Activated CD4-positive, alpha-beta T cell treated with anti-CD3 and anti-CD28 coated beads for 36 hours (primary cell): ENCODE results near the gene PCDHB7. TPM values are rescaled to one million over a fixed set of nuclear protein-coding genes. Genes with fewer than 3 reads are reported as not detected.
A peak's percentile ranks its signal among the peaks of the same experiment; 100 is the strongest.
"Not testable (repeated sequence)": the region's sequence is repeated elsewhere in the genome, so short reads cannot be mapped to it uniquely, and the experiment has no call there.

ENCODE experiments used
- ATAC-seq: fragments of 200-7000 bp; cut with Tn5 transposase; one replicate; pipeline ENCODE4 v1.10.0; 2021; ENCODE audit warnings: mild to moderate bottlenecking, moderate library complexity
- CTCF ChIA-PET: fragments of 350-600 bp; sonication (Branson Sonifier 250); formaldehyde crosslinking; loops from one replicate; lab custom pipeline; 2021; ENCODE audit warnings: antibody characterized with exemption; lab: Charles Lee
- POLR2A ChIA-PET: fragments of 350-600 bp; sonication (Branson Sonifier 250); formaldehyde crosslinking; loops from one replicate; lab custom pipeline; 2021; ENCODE audit warnings: antibody characterized with exemption, inconsistent platforms; lab: Charles Lee
- DNase-seq: peaks from one replicate; pipeline ENCODE4 v3.0.0-alpha.2; 2020
- H3K27ac Mint-ChIP-seq: one replicate; pipeline ENCODE4 v1.8.0; 2021; ENCODE audit warnings: mixed read lengths
- H3K27me3 Mint-ChIP-seq: one replicate; pipeline ENCODE4 v1.8.0; 2021; ENCODE audit warnings: mixed read lengths
- H3K36me3 Mint-ChIP-seq: one replicate; pipeline ENCODE4 v1.8.0; 2021; ENCODE audit warnings: low read depth, mixed read lengths
- H3K4me1 Mint-ChIP-seq: one replicate; pipeline ENCODE4 v1.8.0; 2021; ENCODE audit warnings: mixed read lengths
- H3K4me3 Mint-ChIP-seq: one replicate; pipeline ENCODE4 v1.8.0; 2021; ENCODE audit warnings: mild to moderate bottlenecking, moderate library complexity, mixed read lengths
- H3K9me3 Mint-ChIP-seq: one replicate; pipeline ENCODE4 v1.8.0; 2021; ENCODE audit warnings: low read depth, mixed read lengths
- intact Hi-C, 2 experiments: fragments of 100-400 bp; cut with DNase I in 1 of 2; cut with micrococcal nuclease in 1 of 2; formaldehyde crosslinking; loops; one replicate each; pipeline versions ENCODE4 v1.14.2 to v1.15.1; 2022 to 2024; cut with DNase I, micrococcal nuclease
- total RNA-seq, 2 experiments: library from RNA; stranded (reverse); gene quantifications; one replicate each; pipeline ENCODE4 v1.2.3, GENCODE V29; 2021

PCDHB7 gene
- total RNA-seq, result not detected

DNA sequence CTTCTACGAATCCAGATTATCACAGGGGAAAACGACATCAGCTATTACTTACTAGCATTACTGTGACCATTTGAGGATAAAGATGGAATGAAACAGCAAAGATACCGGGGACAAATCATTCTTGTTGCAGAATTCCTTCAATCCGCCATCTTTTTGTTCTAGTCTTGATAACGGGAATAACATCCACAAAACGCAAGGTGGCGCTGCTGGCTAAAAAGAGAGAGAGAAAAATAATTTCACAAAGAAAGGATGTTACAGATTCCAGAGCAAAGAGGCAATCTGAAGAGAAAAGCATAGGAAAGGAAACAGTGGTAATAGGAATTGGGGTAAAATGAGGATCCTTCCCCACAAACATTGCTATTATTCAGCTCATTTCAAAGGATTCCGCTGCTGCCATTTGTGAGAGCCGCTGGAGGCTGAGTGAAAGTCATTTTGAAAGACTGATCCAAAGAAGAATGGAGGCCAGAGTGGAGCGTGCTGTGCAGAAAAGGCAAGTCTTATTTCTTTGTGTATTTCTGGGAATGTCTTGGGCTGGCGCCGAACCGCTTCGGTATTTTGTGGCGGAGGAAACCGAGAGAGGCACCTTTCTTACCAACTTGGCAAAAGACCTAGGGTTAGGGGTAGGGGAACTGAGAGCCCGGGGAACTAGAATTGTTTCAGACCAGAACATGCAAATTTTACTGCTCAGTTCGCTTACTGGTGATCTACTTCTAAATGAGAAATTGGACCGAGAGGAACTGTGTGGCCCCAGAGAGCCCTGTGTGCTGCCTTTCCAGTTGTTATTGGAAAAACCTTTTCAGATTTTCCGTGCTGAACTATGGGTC, at the start of gene PCDHB7:
PCDHB7 (plus strand) TSS at position 264 of the 824 bp plus-strand sequence; CDS start at position 456, 192 bp downstream.
- Mint-ChIP-seq H3K9me3 (peaks cover 12% of the 10 kb centered on the region), H3K27ac (no peak within 1 kb of the TSS), H3K4me1 (no peaks in the 10 kb centered on the region), H3K4me3 (no peak within 1 kb of the TSS), H3K36me3 (peaks cover 2% of the 10 kb centered on the region), H3K27me3 (peaks cover 36% of the 10 kb centered on the region)
- ChIA-PET POLR2A (no interaction called here), CTCF (interaction anchor here (0.6 kb wide), 1 partner anchor 15 kb away, joined by 3 read pairs; no protein-coding TSS in a partner anchor)
- ATAC-seq (no peak), DNase-seq (peak; percentile 50)
- intact Hi-C loops, result no loop called here

DNA sequence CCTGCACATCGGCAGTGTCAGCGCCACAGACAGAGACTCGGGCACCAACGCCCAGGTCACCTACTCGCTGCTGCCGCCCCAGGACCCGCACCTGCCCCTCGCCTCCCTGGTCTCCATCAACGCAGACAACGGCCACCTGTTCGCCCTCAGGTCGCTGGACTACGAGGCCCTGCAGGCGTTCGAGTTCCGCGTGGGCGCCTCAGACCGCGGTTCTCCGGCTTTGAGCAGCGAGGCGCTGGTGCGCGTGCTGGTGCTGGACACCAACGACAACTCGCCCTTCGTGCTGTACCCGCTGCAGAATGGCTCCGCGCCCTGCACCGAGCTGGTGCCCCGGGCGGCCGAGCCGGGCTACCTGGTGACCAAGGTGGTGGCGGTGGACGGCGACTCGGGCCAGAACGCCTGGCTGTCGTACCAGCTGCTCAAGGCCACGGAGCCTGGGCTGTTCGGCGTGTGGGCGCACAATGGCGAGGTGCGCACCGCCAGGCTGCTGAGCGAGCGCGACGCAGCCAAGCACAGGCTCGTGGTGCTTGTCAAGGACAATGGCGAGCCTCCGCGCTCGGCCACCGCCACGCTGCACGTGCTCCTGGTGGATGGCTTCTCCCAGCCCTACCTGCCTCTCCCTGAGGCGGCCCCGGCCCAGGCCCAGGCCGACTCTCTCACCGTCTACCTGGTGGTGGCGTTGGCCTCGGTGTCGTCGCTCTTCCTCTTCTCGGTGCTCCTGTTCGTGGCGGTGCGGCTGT, 48.9 kb upstream of the PCDHB7 start:
- H3K4me3 Mint-ChIP-seq, H3K36me3 Mint-ChIP-seq, CTCF ChIA-PET, ATAC-seq, POLR2A ChIA-PET, H3K27ac Mint-ChIP-seq, H3K9me3 Mint-ChIP-seq, H3K4me1 Mint-ChIP-seq, DNase-seq, intact Hi-C loops: not testable (repeated sequence)
- peaks cover 26% of the 10 kb centered on the region for H3K27me3 Mint-ChIP-seq

DNA sequence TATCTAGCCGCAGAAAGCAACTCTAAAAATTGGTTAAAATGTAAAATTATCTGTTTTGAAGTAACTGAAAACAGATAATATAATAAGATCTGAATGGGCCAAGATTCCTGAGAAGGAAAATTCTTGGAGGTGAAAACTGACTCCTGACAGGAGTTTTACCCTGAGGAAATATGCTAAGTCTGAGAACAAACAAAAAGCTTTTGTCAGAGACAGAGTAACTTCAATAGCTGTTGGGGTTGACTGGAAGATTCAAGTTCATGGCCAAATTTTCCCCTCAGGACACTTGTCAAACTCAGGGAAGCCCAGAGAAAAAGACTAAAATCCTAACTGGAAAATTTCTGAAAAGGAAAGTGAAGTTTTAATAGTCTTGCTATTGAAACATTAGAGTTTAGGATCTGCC, 45.1 kb upstream of the PCDHB7 start:
- Mint-ChIP-seq H3K36me3 (no peaks in the 10 kb centered on the region), H3K27ac (no peak overlapping the region), H3K9me3 (peaks cover 2% of the 10 kb centered on the region), H3K4me3 (no peak overlapping the region), H3K4me1 (no peaks in the 10 kb centered on the region), H3K27me3 (peaks cover 25% of the 10 kb centered on the region)
- ATAC-seq (no peak), DNase-seq (no peak)
- ChIA-PET POLR2A (no interaction called here), CTCF (no interaction called here)
- intact Hi-C loops, result no loop called here

DNA sequence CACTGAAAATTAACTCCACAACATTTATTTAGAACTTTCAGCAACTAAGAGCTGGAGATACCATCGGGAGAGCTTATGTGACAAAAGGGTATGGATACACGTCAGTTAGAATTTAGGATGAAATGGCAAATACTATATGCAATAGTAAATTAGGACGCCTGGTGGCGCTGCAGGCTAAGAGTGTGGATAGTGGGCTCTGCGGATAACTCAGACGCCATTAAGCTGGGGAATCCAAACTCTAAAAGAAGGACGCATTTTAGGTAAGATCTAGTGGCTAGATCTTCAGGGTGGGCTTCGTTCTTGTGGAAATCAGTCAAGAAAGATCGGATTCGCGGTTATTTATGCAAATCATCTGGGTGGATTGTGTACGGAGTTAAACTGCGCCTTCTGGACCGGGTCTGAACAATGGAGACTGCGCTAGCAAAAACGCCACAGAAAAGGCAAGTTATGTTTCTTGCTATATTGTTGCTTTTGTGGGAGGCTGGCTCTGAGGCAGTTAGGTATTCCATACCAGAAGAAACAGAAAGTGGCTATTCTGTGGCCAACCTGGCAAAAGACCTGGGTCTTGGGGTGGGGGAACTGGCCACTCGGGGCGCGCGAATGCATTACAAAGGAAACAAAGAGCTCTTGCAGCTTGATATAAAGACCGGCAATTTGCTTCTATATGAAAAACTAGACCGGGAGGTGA, 37.3 kb upstream of the PCDHB7 start, which contains the start of gene PCDHB5:
PCDHB5 (plus strand) TSS at position 177 of the 688 bp plus-strand sequence; CDS start at position 406, 229 bp downstream.
- ATAC-seq (no peak), DNase-seq (peak; percentile 38)
- H3K4me1 Mint-ChIP-seq, result peaks cover 9% of the 10 kb centered on the region
- peaks cover 32% of the 10 kb centered on the region for H3K27me3 Mint-ChIP-seq
- intact Hi-C loops, result no loop called here
- ChIA-PET CTCF (interaction anchor here (0.6 to 1.1 kb wide), 4 partner anchors 13 to 235 kb away, joined by 3 to 4 read pairs (median 3); partner anchors contain the start of genes PCDHB4 and PCDHGB3), POLR2A (no interaction called here)
- peaks cover 11% of the 10 kb centered on the region for H3K36me3 Mint-ChIP-seq
- peak within 1 kb of the TSS; percentile 11 for H3K4me3 Mint-ChIP-seq
- no peak within 1 kb of the TSS for H3K27ac Mint-ChIP-seq
- peaks cover 28% of the 10 kb centered on the region for H3K9me3 Mint-ChIP-seq

DNA sequence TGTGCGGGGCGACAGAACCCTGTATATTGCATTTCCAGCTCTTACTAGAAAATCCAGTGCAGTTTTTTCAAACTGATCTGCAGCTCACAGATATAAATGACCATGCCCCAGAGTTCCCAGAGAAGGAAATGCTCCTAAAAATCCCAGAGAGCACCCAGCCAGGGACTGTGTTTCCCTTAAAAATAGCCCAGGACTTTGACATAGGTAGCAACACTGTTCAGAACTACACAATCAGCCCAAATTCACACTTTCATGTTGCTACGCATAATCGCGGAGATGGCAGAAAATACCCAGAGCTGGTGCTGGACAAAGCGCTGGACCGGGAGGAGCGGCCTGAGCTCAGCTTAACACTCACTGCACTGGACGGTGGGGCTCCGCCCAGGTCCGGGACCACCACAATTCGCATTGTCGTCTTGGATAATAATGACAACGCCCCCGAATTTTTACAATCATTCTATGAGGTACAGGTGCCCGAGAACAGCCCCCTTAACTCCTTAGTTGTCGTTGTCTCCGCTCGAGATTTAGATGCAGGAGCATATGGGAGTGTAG, 36.7 kb upstream of the PCDHB7 start:
- Mint-ChIP-seq H3K27me3 (peaks cover 29% of the 10 kb centered on the region), H3K36me3 (peaks cover 11% of the 10 kb centered on the region), H3K4me3 (no peak overlapping the region), H3K27ac (no peak overlapping the region), H3K4me1 (peaks cover 9% of the 10 kb centered on the region), H3K9me3 (peaks cover 28% of the 10 kb centered on the region)
- intact Hi-C loops, result no loop called here
- ChIA-PET CTCF (interaction anchor here (0.6 to 1.1 kb wide), 4 partner anchors 14 to 234 kb away, joined by 3 to 4 read pairs (median 3); partner anchors contain the start of genes PCDHB4 and PCDHGB3), POLR2A (no interaction called here)
- no peak for DNase-seq
- no peak for ATAC-seq

DNA sequence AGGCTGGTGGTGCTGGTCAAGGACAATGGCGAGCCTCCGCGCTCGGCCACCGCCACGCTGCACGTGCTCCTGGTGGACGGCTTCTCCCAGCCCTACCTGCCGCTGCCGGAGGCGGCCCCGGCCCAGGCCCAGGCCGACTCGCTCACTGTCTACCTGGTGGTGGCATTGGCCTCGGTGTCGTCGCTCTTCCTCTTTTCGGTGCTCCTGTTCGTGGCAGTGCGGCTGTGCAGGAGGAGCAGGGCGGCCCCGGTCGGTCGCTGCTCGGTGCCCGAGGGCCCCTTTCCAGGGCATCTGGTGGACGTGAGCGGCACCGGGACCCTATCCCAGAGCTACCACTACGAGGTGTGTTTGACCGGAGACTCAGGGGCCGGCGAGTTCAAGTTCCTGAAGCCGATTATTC, 35.1 kb upstream of the PCDHB7 start:
- H3K27me3 Mint-ChIP-seq, result peaks cover 34% of the 10 kb centered on the region
- H3K9me3 Mint-ChIP-seq, result peaks cover 28% of the 10 kb centered on the region
- H3K4me3 Mint-ChIP-seq, CTCF ChIA-PET, H3K27ac Mint-ChIP-seq, H3K4me1 Mint-ChIP-seq, intact Hi-C loops, DNase-seq, ATAC-seq, POLR2A ChIA-PET: not testable (repeated sequence)
- H3K36me3 Mint-ChIP-seq, result peaks cover 11% of the 10 kb centered on the region

DNA sequence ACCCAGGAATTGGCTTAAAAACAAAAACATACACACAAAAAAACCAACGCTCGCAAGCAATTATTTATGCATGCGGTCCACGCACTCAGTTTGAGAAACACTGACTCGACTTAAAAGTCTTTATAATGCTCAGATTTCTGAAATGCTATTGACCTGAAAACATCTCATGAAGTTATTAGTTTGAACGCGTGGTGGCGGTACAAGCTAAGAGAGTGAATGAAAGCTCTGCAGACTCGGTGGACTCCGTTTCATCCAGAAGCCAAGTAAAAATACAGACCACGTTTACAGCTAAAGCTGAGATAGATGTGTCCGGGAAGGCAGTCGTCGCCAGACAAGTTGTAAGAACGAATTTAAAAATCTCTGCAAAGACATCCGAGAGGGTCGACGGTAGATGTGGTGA, 22.6 kb upstream of the PCDHB7 start, which contains the start of gene PCDHB6:
PCDHB6 (plus strand) TSS at position 246 of the 400 bp plus-strand sequence. CDS start 201 bp downstream, outside the sequence.
- ATAC-seq, result no peak
- Mint-ChIP-seq H3K9me3 (peaks cover 21% of the 10 kb centered on the region), H3K4me1 (peaks cover 4% of the 10 kb centered on the region), H3K36me3 (peaks cover 12% of the 10 kb centered on the region), H3K27ac (no peak within 1 kb of the TSS), H3K27me3 (peaks cover 41% of the 10 kb centered on the region), H3K4me3 (no peak within 1 kb of the TSS)
- POLR2A ChIA-PET, result no interaction called here
- intact Hi-C loops, result no loop called here
- CTCF ChIA-PET, result interaction anchor here (0.7 to 1.3 kb wide), 2 partner anchors 246 to 407 kb away, joined by 3 read pairs; no protein-coding TSS in a partner anchor
- peak; percentile 34 for DNase-seq

DNA sequence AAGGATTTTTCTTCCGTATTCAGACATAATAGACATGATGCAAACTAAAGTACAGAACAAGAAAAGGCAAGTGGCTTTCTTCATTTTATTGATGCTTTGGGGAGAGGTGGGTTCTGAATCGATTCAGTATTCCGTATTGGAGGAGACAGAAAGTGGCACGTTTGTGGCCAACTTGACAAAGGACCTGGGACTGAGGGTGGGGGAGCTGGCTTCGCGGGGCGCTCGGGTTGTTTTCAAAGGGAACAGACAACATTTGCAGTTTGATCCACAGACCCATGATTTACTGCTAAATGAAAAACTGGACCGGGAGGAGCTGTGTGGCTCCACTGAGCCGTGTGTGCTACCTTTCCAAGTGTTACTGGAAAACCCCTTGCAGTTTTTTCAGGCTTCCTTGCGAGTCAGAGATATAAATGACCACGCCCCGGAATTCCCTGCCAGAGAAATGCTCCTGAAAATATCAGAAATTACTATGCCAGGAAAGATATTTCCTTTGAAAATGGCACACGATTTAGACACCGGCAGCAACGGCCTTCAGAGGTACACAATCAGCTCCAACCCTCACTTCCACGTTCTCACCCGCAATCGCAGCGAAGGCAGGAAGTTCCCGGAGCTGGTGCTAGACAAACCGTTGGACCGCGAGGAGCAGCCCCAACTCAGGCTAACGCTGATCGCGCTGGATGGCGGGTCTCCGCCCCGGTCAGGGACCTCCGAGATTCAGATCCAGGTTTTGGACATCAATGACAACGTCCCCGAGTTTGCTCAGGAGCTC, 22.0 kb upstream of the PCDHB7 start:
- ATAC-seq, result no peak
- Mint-ChIP-seq H3K27me3 (peaks cover 39% of the 10 kb centered on the region), H3K4me3 (no peak overlapping the region), H3K9me3 (peaks cover 21% of the 10 kb centered on the region), H3K4me1 (peaks cover 4% of the 10 kb centered on the region), H3K36me3 (peaks cover 12% of the 10 kb centered on the region), H3K27ac (no peak overlapping the region)
- ChIA-PET POLR2A (interaction anchor here (0.8 kb wide), 1 partner anchor 305 kb away, joined by 3 read pairs; no protein-coding TSS in a partner anchor), CTCF (interaction anchor here (0.7 to 1.3 kb wide), 3 partner anchors 25 to 407 kb away, joined by 3 read pairs; no protein-coding TSS in a partner anchor)
- intact Hi-C loops, result no loop called here
- no peak for DNase-seq

DNA sequence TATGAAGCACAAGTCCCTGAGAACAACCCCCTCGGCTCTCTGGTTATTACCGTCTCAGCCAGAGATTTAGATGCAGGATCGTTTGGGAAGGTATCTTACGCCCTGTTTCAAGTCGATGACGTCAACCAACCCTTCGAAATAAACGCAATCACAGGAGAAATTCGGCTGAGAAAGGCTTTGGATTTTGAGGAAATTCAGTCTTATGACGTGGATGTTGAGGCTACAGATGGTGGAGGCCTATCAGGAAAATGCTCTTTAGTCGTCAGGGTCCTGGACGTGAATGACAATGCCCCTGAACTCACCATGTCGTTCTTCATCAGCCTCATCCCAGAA, 21.5 kb upstream of the PCDHB7 start:
- intact Hi-C loops, result no loop called here
- ATAC-seq (no peak), DNase-seq (no peak)
- Mint-ChIP-seq H3K27me3 (peaks cover 43% of the 10 kb centered on the region), H3K27ac (no peak overlapping the region), H3K9me3 (peaks cover 21% of the 10 kb centered on the region), H3K36me3 (peaks cover 12% of the 10 kb centered on the region), H3K4me3 (no peak overlapping the region), H3K4me1 (peaks cover 4% of the 10 kb centered on the region)
- POLR2A ChIA-PET, result interaction anchor here (0.8 kb wide), 1 partner anchor 305 kb away, joined by 3 read pairs; no protein-coding TSS in a partner anchor
- CTCF ChIA-PET, result interaction anchor here (0.8 kb wide), 1 partner anchor 26 kb away, joined by 3 read pairs; no protein-coding TSS in a partner anchor

DNA sequence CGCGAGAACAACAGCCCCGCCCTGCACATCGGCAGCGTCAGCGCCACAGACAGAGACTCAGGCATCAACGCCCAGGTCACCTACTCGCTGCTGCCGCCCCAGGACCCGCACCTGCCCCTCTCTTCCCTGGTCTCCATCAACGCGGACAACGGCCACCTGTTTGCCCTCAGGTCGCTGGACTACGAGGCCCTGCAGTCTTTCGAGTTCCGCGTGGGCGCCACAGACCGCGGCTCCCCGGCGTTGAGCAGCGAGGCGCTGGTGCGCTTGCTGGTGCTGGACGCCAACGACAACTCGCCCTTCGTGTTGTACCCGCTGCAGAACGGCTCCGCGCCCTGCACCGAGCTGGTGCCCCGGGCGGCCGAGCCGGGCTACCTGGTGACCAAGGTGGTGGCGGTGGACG, 20.8 kb upstream of the PCDHB7 start:
- DNase-seq, H3K4me3 Mint-ChIP-seq, intact Hi-C loops, ATAC-seq, H3K4me1 Mint-ChIP-seq, H3K27ac Mint-ChIP-seq, POLR2A ChIA-PET, CTCF ChIA-PET: not testable (repeated sequence)
- Mint-ChIP-seq H3K9me3 (peaks cover 21% of the 10 kb centered on the region), H3K27me3 (peaks cover 48% of the 10 kb centered on the region), H3K36me3 (peaks cover 17% of the 10 kb centered on the region)
